BLaER1 (cell line): ENCODE data around the gene IGSF23.
"Not testable (repeated sequence)": the region's sequence is repeated elsewhere in the genome, so short reads cannot be mapped to it uniquely, and the experiment has no call there.

Source experiments
- H3K27ac ChIP-seq: shearing (Covaris generic); formaldehyde crosslinking; 2 replicates; pipeline ENCODE4 v1.8.1; 2022
- H3K27me3 ChIP-seq: shearing (Covaris generic); formaldehyde crosslinking; 2 replicates; pipeline ENCODE4 v1.8.1; 2022
- H3K36me3 ChIP-seq: shearing (Covaris generic); formaldehyde crosslinking; 2 replicates; pipeline ENCODE4 v1.8.1; 2022
- H3K4me1 ChIP-seq: shearing (Covaris generic); formaldehyde crosslinking; 2 replicates; pipeline ENCODE4 v1.8.1; 2022
- H3K4me2 ChIP-seq: shearing (Covaris generic); formaldehyde crosslinking; 2 replicates; pipeline ENCODE4 v1.8.1; 2022
- H3K4me3 ChIP-seq: shearing (Covaris generic); formaldehyde crosslinking; 2 replicates; pipeline ENCODE4 v1.8.1; 2022
- H3K9ac ChIP-seq: shearing (Covaris generic); formaldehyde crosslinking; 2 replicates; pipeline ENCODE4 v1.8.1; 2022
- H3K9me3 ChIP-seq: shearing (Covaris generic); formaldehyde crosslinking; 2 replicates; pipeline ENCODE4 v1.8.1; 2022
- H4K20me1 ChIP-seq: shearing (Covaris generic); formaldehyde crosslinking; 2 replicates; pipeline ENCODE4 v1.8.1; 2022
- Cebpa-rat ChIP-seq: shearing (Covaris generic); IDR thresholded peaks from 2 replicates; pipeline ENCODE4 v1.8.1; 2022

The IGSF23 gene

DNA sequence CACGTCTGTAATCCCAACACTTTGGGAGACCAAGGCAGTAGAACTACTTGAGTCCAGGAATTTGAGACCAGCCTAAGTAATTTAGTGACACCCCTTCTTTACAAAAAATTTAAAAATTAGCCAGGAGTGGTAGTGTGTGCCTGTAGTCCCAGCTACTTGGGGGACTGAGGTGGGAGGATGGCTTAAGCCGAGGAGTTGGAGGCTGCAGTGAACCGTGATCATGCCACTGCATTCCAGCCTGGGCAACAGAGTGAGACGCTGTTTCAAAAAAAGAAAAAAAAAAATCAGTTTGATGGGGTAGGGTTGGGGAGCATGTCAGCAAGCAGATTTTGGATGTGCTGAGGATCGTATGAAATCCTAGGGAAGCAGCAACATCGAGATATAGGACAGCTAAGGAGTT, 62.2 kb downstream of the IGSF23 start:
- H3K27ac ChIP-seq = no peak overlapping the region
- peaks cover 6% of the 10 kb centered on the region; the same call in 1 of the 2 replicates for H3K9me3 ChIP-seq
- no peaks in the 10 kb centered on the region for H3K36me3 ChIP-seq
- H3K4me3 ChIP-seq = no peak overlapping the region
- no peaks in the 10 kb centered on the region for H3K27me3 ChIP-seq
- no peaks in the 10 kb centered on the region for H4K20me1 ChIP-seq
- H3K4me2 ChIP-seq = no peak overlapping the region
- no peak for TF ChIP-seq Cebpa-rat
- H3K9ac ChIP-seq = no peak overlapping the region
- H3K4me1 ChIP-seq = peaks cover 15% of the 10 kb centered on the region

DNA sequence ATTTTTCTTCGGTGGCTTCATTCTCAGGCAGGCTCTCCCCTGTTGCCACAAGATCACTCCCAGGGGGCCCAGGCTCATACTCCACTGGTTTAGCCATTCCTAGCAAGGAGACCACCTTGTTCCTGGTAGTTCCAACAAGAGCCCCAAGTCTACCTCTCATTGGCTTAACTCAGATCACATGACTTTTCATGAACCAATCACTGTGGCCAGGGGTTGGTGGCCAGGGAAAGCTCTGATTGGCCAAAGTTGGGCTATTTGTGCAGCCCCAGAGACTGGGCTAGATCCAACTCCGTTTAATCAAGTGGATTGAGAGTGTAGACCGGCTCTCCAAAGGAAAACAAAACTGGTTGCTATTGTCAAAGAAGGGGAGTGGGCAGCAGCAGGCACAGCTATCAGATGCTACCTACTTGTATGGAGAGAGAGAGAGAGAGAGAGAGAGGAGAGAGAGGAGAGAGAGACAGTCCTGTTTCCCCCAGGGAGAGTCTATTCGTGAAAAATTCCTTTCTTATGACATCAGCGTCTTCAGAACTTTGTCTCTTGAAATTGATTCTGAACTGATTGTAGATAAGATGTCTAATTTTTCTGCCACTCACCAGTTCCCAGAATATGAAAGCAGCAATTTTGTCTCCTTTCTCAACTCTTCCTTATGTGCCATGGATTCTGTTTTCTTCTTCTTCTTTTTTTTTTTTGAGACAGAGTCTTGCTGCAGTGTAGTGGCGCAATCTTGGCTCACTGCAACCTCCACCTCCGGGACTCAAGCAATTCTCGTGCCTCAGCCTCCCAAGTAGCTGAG, 63.9 kb downstream of the IGSF23 start:
- Histone ChIP-seq H3K4me2 (peak overlapping the region; percentile 41), H3K9me3 (peaks cover 5% of the 10 kb centered on the region; the same call in 1 of the 2 replicates), H4K20me1 (no peaks in the 10 kb centered on the region), H3K27me3 (no peaks in the 10 kb centered on the region), H3K4me3 (no peak overlapping the region), H3K4me1 (peaks cover 15% of the 10 kb centered on the region), H3K9ac (no peak overlapping the region), H3K27ac (no peak overlapping the region), H3K36me3 (no peaks in the 10 kb centered on the region)
- TF ChIP-seq Cebpa-rat = no peak

DNA sequence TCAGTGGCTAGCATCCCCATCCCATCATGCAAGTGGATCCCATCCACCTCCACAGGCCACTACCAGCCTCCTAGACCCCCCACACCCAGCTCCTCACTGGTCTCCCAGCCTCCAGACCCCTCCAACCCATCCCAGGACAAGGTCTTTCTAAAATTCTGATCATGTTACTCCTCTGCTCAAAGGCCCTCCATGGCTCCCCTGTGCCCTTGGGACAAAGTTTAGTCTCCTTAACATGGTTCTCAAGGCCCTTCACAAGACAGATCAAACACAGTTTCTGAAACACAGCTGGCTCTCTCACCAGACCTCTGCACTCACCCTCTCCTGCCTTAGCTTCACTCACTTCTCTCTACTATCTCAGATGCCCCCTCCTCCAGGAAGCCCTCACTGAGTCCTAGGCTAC, 67.2 kb downstream of the IGSF23 start:
- H3K27me3 ChIP-seq = no peaks in the 10 kb centered on the region
- no peak overlapping the region for H3K4me2 ChIP-seq
- H3K36me3 ChIP-seq = no peaks in the 10 kb centered on the region
- H3K4me1 ChIP-seq = peaks cover 31% of the 10 kb centered on the region
- H3K9me3 ChIP-seq = no peaks in the 10 kb centered on the region
- H4K20me1 ChIP-seq = no peaks in the 10 kb centered on the region
- no peak overlapping the region for H3K27ac ChIP-seq
- no peak for TF ChIP-seq Cebpa-rat
- H3K9ac ChIP-seq = no peak overlapping the region
- H3K4me3 ChIP-seq = no peak overlapping the region

DNA sequence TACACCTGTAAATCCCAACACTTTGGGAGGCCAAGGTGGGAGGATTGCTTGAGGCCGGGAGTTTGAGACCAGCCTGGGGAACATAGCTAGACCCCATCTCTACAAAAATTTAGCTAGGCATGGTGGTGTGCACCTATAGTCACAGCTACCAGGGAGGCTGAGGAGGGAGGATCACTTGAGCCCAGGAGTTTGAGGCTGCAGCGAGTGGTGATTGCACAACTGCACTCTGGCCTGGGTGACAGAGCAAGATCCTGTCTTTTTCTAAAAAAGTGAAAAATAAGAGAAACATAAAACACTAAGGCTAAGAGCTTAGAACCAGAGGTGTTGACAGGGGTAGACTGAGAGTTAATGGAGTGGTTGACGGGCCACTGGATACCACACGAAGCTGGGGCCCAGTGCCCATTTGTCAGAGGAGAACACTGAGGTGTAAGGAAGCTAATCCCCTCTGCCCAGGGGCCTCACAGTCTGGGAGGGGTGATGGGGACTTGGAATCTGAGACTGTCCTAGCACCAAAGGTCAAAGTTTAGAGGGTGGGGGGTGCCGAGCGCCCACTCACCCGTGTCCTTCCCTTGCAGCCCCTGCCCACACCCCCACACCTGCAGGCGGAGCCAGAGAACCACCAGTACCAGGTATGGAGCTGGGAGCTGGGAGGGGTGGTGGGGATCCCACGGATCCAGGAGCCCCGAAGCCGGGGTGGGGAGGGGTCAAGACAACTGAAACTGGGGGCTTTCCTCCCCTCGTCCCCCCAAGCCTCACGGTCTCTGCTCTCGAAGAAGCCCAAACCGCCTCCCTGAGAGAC, 68.8 kb downstream of the IGSF23 start:
- no peak for TF ChIP-seq Cebpa-rat
- Histone ChIP-seq H3K27ac (no peak overlapping the region), H3K4me1 (peaks cover 28% of the 10 kb centered on the region), H3K9ac (no peak overlapping the region), H3K4me3 (no peak overlapping the region), H4K20me1 (no peaks in the 10 kb centered on the region), H3K9me3 (no peaks in the 10 kb centered on the region), H3K4me2 (no peak overlapping the region), H3K27me3 (no peaks in the 10 kb centered on the region), H3K36me3 (no peaks in the 10 kb centered on the region)

DNA sequence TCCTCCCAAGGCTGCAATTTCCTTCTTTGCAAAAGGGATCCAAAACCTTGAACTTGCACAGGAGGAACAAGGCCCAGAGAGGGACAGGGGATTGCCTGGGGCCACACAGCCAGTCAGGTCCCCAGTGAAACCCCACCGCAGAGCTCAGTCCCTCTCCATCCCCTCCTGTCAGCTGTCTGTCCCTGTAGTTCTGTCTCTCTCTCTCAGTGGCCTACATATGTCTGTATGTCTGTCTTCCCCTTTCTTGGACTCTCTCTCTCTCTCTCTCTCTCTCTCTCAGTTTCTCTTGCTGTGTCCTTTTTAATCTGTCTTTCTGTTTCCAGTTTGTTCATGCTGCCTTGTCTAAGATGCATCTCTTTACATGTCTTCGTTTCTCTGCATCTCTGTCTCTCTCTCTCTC, 69.4 kb downstream of the IGSF23 start:
- Histone ChIP-seq H3K4me2 (no peak overlapping the region), H3K27me3 (no peaks in the 10 kb centered on the region), H3K9ac (no peak overlapping the region), H3K36me3 (no peaks in the 10 kb centered on the region), H3K4me3 (no peak overlapping the region), H3K4me1 (peaks cover 24% of the 10 kb centered on the region), H3K27ac (no peak overlapping the region), H3K9me3 (no peaks in the 10 kb centered on the region), H4K20me1 (no peaks in the 10 kb centered on the region)
- TF ChIP-seq Cebpa-rat = no peak

DNA sequence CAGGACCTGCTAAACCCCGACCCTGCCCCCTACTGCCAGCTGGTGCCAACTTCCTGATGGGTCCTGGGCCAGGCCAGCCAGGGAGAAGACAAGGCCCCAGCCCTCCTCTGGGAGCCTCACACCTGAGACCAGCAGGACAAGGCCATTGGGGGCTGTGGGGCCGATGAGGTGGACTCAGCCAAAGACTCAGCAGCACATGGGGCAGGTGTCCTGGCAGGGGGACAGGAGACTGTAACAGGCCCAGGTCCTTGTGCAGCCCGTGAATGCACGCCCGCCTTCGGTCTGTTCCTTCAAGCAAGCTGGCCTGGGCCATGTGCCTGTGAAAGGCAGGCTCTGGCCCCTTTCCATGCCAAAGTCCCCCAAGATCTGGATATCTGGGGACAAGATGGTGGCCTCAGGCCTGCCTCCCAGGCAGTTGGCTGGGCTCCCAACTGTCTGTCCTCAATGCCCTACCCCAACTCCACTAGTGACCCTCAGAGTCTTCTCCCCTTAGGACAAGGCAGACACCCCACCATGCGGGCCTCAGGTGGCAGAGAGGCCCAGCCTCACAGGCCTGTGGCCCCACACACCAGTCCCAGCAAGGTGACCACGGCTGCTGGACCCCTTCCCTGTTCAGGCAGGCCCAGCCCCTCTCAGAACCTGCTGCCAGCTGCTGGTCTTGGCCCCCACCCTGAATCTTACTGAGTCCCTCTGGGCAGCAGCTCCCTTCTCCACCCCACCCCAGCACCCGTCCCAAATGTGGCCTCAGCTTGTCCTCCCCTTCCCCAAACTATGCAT, 70.3 kb downstream of the IGSF23 start:
- H3K9ac ChIP-seq = no peak overlapping the region
- no peaks in the 10 kb centered on the region for H3K27me3 ChIP-seq
- H3K36me3 ChIP-seq = no peaks in the 10 kb centered on the region
- TF ChIP-seq Cebpa-rat = no peak
- H3K4me1 ChIP-seq = peaks cover 24% of the 10 kb centered on the region
- no peak overlapping the region for H3K4me3 ChIP-seq
- H3K27ac ChIP-seq = no peak overlapping the region
- no peak overlapping the region for H3K4me2 ChIP-seq
- H4K20me1 ChIP-seq = no peaks in the 10 kb centered on the region
- H3K9me3 ChIP-seq = no peaks in the 10 kb centered on the region

DNA sequence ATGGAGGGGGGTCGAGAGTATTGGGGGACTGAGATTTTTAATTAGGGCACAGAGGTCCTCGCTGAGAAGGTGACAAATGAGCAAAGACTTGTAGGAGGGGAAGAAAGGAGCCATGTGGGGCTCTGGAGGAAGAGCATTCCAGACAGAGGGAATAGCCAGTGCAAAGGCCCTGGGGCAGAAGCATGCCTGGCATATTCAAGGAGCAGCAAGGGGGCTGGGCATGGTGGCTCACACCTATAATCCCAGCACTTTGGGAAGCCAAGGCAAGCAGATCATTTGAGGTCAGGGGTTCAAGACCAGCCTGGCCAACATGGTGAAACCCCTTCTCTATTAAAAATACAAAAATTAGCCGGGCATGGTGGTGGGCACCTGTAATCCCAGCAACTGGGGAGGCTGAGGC, 71.0 kb downstream of the IGSF23 start:
- not testable (repeated sequence) for H3K27me3 ChIP-seq

DNA sequence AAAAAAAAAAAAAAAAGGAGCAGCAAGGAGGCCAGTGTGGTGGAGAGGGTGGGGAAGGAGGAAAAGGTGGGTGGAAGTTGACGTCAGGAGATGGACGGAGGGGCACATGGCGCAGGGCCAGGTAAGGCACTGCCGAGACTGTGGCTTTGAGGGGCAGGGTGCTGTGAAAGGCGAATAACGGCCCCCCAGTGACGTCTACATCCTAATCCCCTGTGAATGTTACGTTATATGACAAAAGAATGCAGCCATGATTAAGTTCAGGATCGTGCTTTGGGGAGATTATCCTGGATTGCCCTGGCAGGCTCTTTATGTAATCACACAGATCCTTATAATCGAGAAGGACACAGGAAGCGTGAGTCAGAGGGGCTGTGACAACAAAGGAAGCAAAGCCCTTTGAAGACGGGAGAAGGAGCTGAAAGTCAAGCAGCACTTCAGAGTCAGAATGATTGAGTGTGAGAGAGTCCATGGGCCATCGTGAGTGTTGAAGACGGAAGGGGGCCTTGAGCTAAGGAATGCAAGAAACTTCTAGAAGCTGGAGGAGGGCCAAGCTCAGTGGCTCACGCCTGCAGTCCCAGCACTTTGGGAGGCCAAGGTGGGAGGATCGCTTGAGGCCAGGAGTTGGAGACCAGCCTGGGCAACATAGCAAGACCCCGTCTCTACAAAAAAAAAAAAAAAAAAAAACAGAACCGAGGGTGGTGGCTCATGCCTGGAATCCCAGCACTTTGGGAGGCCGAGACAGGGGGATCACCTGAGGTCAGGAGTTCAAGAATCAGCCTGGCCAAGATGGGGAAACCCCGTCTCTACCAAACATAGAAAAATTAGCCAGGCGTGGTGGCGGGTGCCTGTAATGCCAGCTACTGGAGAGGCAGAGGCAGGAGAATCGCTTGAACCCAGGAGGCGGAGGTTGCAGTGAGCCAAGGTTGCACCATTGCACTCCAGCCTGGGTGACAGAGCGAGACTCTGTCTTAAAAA, 71.8 kb downstream of the IGSF23 start:
- H4K20me1 ChIP-seq = no peaks in the 10 kb centered on the region
- TF ChIP-seq Cebpa-rat = no peak
- H3K4me3 ChIP-seq = no peak overlapping the region
- no peaks in the 10 kb centered on the region for H3K36me3 ChIP-seq
- H3K4me1 ChIP-seq = peaks cover 28% of the 10 kb centered on the region
- H3K27ac ChIP-seq = no peak overlapping the region
- peak overlapping the region; percentile 40 for H3K4me2 ChIP-seq
- H3K9me3 ChIP-seq = no peaks in the 10 kb centered on the region
- H3K27me3 ChIP-seq = no peaks in the 10 kb centered on the region
- H3K9ac ChIP-seq = no peak overlapping the region

More for the DNA sequence above, 71.0 kb downstream of the IGSF23 start:
- not testable (repeated sequence) for H3K36me3 ChIP-seq, H3K9me3 ChIP-seq, H3K27ac ChIP-seq, H3K4me2 ChIP-seq, H4K20me1 ChIP-seq, H3K4me3 ChIP-seq, H3K9ac ChIP-seq
- peaks cover 26% of the 10 kb centered on the region for H3K4me1 ChIP-seq

DNA sequence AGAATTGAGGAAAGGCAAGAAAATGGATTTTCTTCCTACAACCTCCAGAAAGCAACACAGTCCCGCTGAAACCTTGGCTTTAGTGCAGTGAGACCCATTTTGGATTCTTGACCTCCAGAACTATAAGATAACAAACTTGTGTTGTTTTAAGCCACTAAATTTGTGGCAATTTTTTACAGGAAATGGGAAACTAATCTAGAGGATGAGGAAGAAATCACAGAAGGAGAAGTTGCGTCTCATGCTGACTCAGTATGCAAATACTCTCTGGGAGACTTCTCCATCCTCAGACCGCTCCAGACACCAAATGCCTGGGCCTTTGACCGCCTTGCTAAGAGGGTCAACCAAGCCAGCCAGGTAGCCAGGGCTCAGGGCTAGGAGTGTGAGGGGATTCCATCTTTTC, 72.5 kb downstream of the IGSF23 start:
- peak overlapping the region; percentile 40 for H3K4me2 ChIP-seq

More for the DNA sequence above, 72.5 kb downstream of the IGSF23 start:
- no peaks in the 10 kb centered on the region for H4K20me1 ChIP-seq
- H3K9me3 ChIP-seq = no peaks in the 10 kb centered on the region
- H3K27me3 ChIP-seq = no peaks in the 10 kb centered on the region
- H3K27ac ChIP-seq = no peak overlapping the region
- H3K36me3 ChIP-seq = no peaks in the 10 kb centered on the region
- TF ChIP-seq Cebpa-rat = no peak
- H3K4me1 ChIP-seq = peaks cover 30% of the 10 kb centered on the region
- H3K9ac ChIP-seq = no peak overlapping the region
- H3K4me3 ChIP-seq = no peak overlapping the region
